Measurements from ENCODE around the gene USP20. TPM values are rescaled to one million over a fixed set of nuclear protein-coding genes. Genes with fewer than 3 reads are reported as not detected.

Gene USP20
- total RNA-seq, 1 experiment from 2014 or later = 17.1 TPM

GRCh38 chr9:129866394-129867135, 31.3 kb downstream of the USP20 start:
- H3K36me3 Mint-ChIP-seq (ENCODE audit: insufficient read depth, unreplicated experiment) = peaks cover 33% of the 10 kb centered on the region
- H3K4me3 Mint-ChIP-seq (ENCODE audit: unreplicated experiment) = no peak overlapping the region
- POLR2A ChIA-PET = no interaction called here
- H3K9me3 Mint-ChIP-seq (ENCODE audit: unreplicated experiment) = no peaks in the 10 kb centered on the region
- H3K27me3 Mint-ChIP-seq (ENCODE audit: insufficient read depth, unreplicated experiment) = no peaks in the 10 kb centered on the region
- peaks cover 4% of the 10 kb centered on the region for H3K4me1 Mint-ChIP-seq (ENCODE audit: insufficient read depth, unreplicated experiment)
- TF ChIP-seq, protein P1, sequence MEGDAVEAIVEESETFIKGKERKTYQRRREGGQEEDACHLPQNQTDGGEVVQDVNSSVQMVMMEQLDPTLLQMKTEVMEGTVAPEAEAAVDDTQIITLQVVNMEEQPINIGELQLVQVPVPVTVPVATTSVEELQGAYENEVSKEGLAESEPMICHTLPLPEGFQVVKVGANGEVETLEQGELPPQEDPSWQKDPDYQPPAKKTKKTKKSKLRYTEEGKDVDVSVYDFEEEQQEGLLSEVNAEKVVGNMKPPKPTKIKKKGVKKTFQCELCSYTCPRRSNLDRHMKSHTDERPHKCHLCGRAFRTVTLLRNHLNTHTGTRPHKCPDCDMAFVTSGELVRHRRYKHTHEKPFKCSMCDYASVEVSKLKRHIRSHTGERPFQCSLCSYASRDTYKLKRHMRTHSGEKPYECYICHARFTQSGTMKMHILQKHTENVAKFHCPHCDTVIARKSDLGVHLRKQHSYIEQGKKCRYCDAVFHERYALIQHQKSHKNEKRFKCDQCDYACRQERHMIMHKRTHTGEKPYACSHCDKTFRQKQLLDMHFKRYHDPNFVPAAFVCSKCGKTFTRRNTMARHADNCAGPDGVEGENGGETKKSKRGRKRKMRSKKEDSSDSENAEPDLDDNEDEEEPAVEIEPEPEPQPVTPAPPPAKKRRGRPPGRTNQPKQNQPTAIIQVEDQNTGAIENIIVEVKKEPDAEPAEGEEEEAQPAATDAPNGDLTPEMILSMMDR (IDR thresholded peaks at IDR 0.05; ENCODE audit: unreplicated experiment) = no peak
- intact Hi-C loops (cut with micrococcal nuclease) = no loop called here
- no TSS peak for BruUV-seq (replicated peaks)
- CTCF ChIA-PET = interaction anchor here (0.6 kb wide), 1 partner anchor 24 kb away, joined by 3 read pairs; no protein-coding TSS in a partner anchor
- no peak for DNase-seq (ENCODE audit: unreplicated experiment)
- no peak overlapping the region for H3K27ac Mint-ChIP-seq (ENCODE audit: low read depth, unreplicated experiment)

GRCh38 chr9:129867136-129868022, 32.1 kb downstream of the USP20 start:
- H3K9me3 Mint-ChIP-seq (ENCODE audit: unreplicated experiment) = no peaks in the 10 kb centered on the region
- no peaks in the 10 kb centered on the region for H3K27me3 Mint-ChIP-seq (ENCODE audit: insufficient read depth, unreplicated experiment)
- ChIA-PET POLR2A (no interaction called here), CTCF (no interaction called here)
- no peaks in the 10 kb centered on the region for H3K4me1 Mint-ChIP-seq (ENCODE audit: insufficient read depth, unreplicated experiment)
- TF ChIP-seq, protein P1 (IDR thresholded peaks at IDR 0.05; ENCODE audit: unreplicated experiment) = no peak
- no peak overlapping the region for H3K4me3 Mint-ChIP-seq (ENCODE audit: unreplicated experiment)
- no peak for DNase-seq (ENCODE audit: unreplicated experiment)
- H3K36me3 Mint-ChIP-seq (ENCODE audit: insufficient read depth, unreplicated experiment) = peaks cover 25% of the 10 kb centered on the region
- intact Hi-C loops (cut with micrococcal nuclease) = no loop called here
- no TSS peak for BruUV-seq (replicated peaks)
- H3K27ac Mint-ChIP-seq (ENCODE audit: low read depth, unreplicated experiment) = no peak overlapping the region

GRCh38 chr9:129868023-129868871, 33.0 kb downstream of the USP20 start:
- TF ChIP-seq, protein P1 (IDR thresholded peaks at IDR 0.05; ENCODE audit: unreplicated experiment) = no peak
- BruUV-seq (replicated peaks) = no TSS peak
- no peaks in the 10 kb centered on the region for H3K4me1 Mint-ChIP-seq (ENCODE audit: insufficient read depth, unreplicated experiment)

More at GRCh38 chr9:129868023-129868871, 33.0 kb downstream of the USP20 start:
- Mint-ChIP-seq H3K27me3 (ENCODE audit: insufficient read depth, unreplicated experiment) (no peaks in the 10 kb centered on the region), H3K36me3 (ENCODE audit: insufficient read depth, unreplicated experiment) (peaks cover 17% of the 10 kb centered on the region), H3K4me3 (ENCODE audit: unreplicated experiment) (no peak overlapping the region), H3K27ac (ENCODE audit: low read depth, unreplicated experiment) (no peak overlapping the region), H3K9me3 (ENCODE audit: unreplicated experiment) (no peaks in the 10 kb centered on the region)
- POLR2A ChIA-PET = interaction anchor here (0.6 kb wide), 1 partner anchor 176 kb away, joined by 3 read pairs; no protein-coding TSS in a partner anchor
- intact Hi-C loops (cut with micrococcal nuclease) = no loop called here
- no peak for DNase-seq (ENCODE audit: unreplicated experiment)
- CTCF ChIA-PET = interaction anchor here (0.7 kb wide), 1 partner anchor 10 kb away, joined by 5 read pairs; no protein-coding TSS in a partner anchor

Measured in MCF 10A (cell line).